ENCODE data around the gene CLTC. TPM values are rescaled to one million over a fixed set of nuclear protein-coding genes. Genes with fewer than 3 reads are reported as not detected.

Gene CLTC
- total RNA-seq, 4 donors from 2014 or later: 140 to 203 (median 172) TPM

- intact Hi-C loops (cut with DNase I; ENCODE audit: low total_unique reads) (no loop called here), in situ Hi-C loops (cut with MboI; ENCODE audit: low sequenced_read_pairs in 4 of 4) (loop anchor here in 1 of 4 donors (25.0 kb wide), 1 partner anchor 379 kb away; no protein-coding TSS in a partner anchor)
- Histone ChIP-seq H3K4me1 (no peaks in the 10 kb centered on the region), H3K9me3 (no peaks in the 10 kb centered on the region), H3K4me3 (no peak overlapping the region), H3K27me3 (no peaks in the 10 kb centered on the region), H3K36me3 (peaks cover 6 to 97% of the 10 kb centered on the region in 2 donors), H3K27ac (no peak overlapping the region)
- ATAC-seq (no peak), DNase-seq (no peak)
- TF ChIP-seq POLR2A (IDR thresholded peaks at IDR 0.05) (no peak), CTCF (IDR thresholded peaks at IDR 0.05 in 4 of 5, conservative IDR thresholded peaks at IDR 0.05 in 1 of 5) (no peak)
Observed at GRCh38 chr17:59683283-59683682, 63.6 kb downstream of the CLTC start.

- Histone ChIP-seq H3K36me3 (peaks cover 6 to 94% of the 10 kb centered on the region in 2 donors), H3K4me1 (no peaks in the 10 kb centered on the region), H3K4me3 (no peak overlapping the region), H3K27me3 (no peaks in the 10 kb centered on the region), H3K27ac (no peak overlapping the region), H3K9me3 (no peaks in the 10 kb centered on the region)
- in situ Hi-C loops (cut with MboI; ENCODE audit: low sequenced_read_pairs in 4 of 4) (loop anchor here in 1 of 4 donors (25.0 kb wide), 1 partner anchor 377 kb away; no protein-coding TSS in a partner anchor), intact Hi-C loops (cut with DNase I; ENCODE audit: low total_unique reads) (no loop called here)
- DNase-seq: no peak
- TF ChIP-seq POLR2A (IDR thresholded peaks at IDR 0.05) (no peak), CTCF (IDR thresholded peaks at IDR 0.05 in 4 of 5, conservative IDR thresholded peaks at IDR 0.05 in 1 of 5) (no peak)
- no peak for ATAC-seq
Observed at GRCh38 chr17:59684967-59685366, 65.3 kb downstream of the CLTC start.

GRCh38 chr17:59688008-59688407 lies 68.3 kb downstream of the CLTC start:
- DNase-seq (no peak), ATAC-seq (no peak)
- Histone ChIP-seq H3K27me3 (no peaks in the 10 kb centered on the region), H3K36me3 (peaks cover 4 to 94% of the 10 kb centered on the region in 2 donors), H3K4me3 (no peak overlapping the region), H3K9me3 (no peaks in the 10 kb centered on the region), H3K27ac (peak overlapping the region in 1 of 4 donors; percentile 3), H3K4me1 (no peaks in the 10 kb centered on the region)
- in situ Hi-C loops (cut with MboI; ENCODE audit: low sequenced_read_pairs in 4 of 4) (loop anchor here in 1 of 4 donors (25.0 kb wide), 1 partner anchor 374 kb away; no protein-coding TSS in a partner anchor), intact Hi-C loops (cut with DNase I; ENCODE audit: low total_unique reads) (no loop called here)
- TF ChIP-seq POLR2A (IDR thresholded peaks at IDR 0.05): no peak
- TF ChIP-seq CTCF (IDR thresholded peaks at IDR 0.05 in 4 of 5, conservative IDR thresholded peaks at IDR 0.05 in 1 of 5): no peak

- in situ Hi-C loops (cut with MboI; ENCODE audit: low sequenced_read_pairs in 4 of 4): loop anchor here in 1 of 4 donors (25.0 kb wide), 1 partner anchor 374 kb away; no protein-coding TSS in a partner anchor
- Histone ChIP-seq H3K27me3 (no peaks in the 10 kb centered on the region), H3K4me1 (no peaks in the 10 kb centered on the region), H3K36me3 (peaks cover 3 to 94% of the 10 kb centered on the region in 2 donors), H3K27ac (peak overlapping the region in 1 of 4 donors; percentile 3), H3K4me3 (no peak overlapping the region), H3K9me3 (no peaks in the 10 kb centered on the region)
- DNase-seq (no peak), ATAC-seq (no peak)
- TF ChIP-seq POLR2A (IDR thresholded peaks at IDR 0.05) (no peak), CTCF (IDR thresholded peaks at IDR 0.05 in 4 of 5, conservative IDR thresholded peaks at IDR 0.05 in 1 of 5) (no peak)
- intact Hi-C loops (cut with DNase I; ENCODE audit: low total_unique reads): no loop called here
Observed at GRCh38 chr17:59688496-59688895, 68.8 kb downstream of the CLTC start.

GRCh38 chr17:59693582-59693981 lies 73.9 kb downstream of the CLTC start:
- no peaks in the 10 kb centered on the region for H3K4me1 ChIP-seq
- in situ Hi-C loops (cut with MboI; ENCODE audit: low sequenced_read_pairs in 4 of 4) (loop anchor here in 1 of 4 donors (25.0 kb wide), 1 partner anchor 369 kb away; no protein-coding TSS in a partner anchor), intact Hi-C loops (cut with DNase I; ENCODE audit: low total_unique reads) (no loop called here)
- no peak overlapping the region for H3K27ac ChIP-seq
- H3K4me3 ChIP-seq: no peak overlapping the region
- ATAC-seq (no peak), DNase-seq (no peak)
- H3K27me3 ChIP-seq: no peaks in the 10 kb centered on the region
- peaks cover 0 to 79% of the 10 kb centered on the region in 2 donors for H3K36me3 ChIP-seq
- H3K9me3 ChIP-seq: no peaks in the 10 kb centered on the region
- TF ChIP-seq CTCF (IDR thresholded peaks at IDR 0.05 in 4 of 5, conservative IDR thresholded peaks at IDR 0.05 in 1 of 5) (no peak), POLR2A (IDR thresholded peaks at IDR 0.05) (no peak)

Measured in gastrocnemius medialis (tissue), 4 donors.